ENCODE measurements around the gene CABLES2. TPM values are rescaled to one million over a fixed set of nuclear protein-coding genes. Genes with fewer than 3 reads are reported as not detected.

The CABLES2 gene
- total and polyA plus RNA-seq, 2 of the 4 experiments (the other 2 are of a cell fraction), result 1.4 to 5.1 TPM

GRCh38 chr20:62362991-62363919, 43.8 kb downstream of the CABLES2 start:
- no peak overlapping the region for H2BK5ac ChIP-seq (ENCODE audit: low read depth, low read length, poor library complexity, severe bottlenecking)
- no peak overlapping the region for H3K27ac ChIP-seq (ENCODE audit: insufficient read depth, low read length)
- H3K79me1 ChIP-seq (ENCODE audit: low read depth in 1 of 2, low read length in 2 of 2), result no peaks in the 10 kb centered on the region
- no peak for ATAC-seq (ENCODE audit: low read depth)
- no peak overlapping the region for H2AK9ac ChIP-seq (replicated peaks; ENCODE audit: low read depth, low read length, poor library complexity)
- H3K14ac ChIP-seq (replicated peaks; ENCODE audit: low read depth, low read length), result no peak overlapping the region
- no peak overlapping the region for H4K5ac ChIP-seq (ENCODE audit: low read depth, low read length)
- no peak overlapping the region for H2AFZ ChIP-seq (replicated peaks; ENCODE audit: low read length, poor library complexity)
- no peak overlapping the region for H2BK20ac ChIP-seq (ENCODE audit: low read depth, low read length)
- WGBS, 2 experiments (ENCODE audit: extremely low coverage in 2 of 2, insufficient read length in 1 of 2), result 65% methylated on average over 15 of the region's 20 CpGs; no CpG with 5 or more reads in 1 of the 2 experiments
- H2BK120ac ChIP-seq (ENCODE audit: low read depth, low read length), result no peak overlapping the region
- no peaks in the 10 kb centered on the region for H3K27me3 ChIP-seq (ENCODE audit: control insufficient read depth, insufficient read depth, low read length)
- dilution Hi-C loops (cut with HindIII; ENCODE audit: low sequenced_read_pairs, unreplicated experiment), result no loop called here
- BruUV-seq (replicated peaks), result no TSS peak
- no peak overlapping the region for H3K18ac ChIP-seq (ENCODE audit: low read depth, low read length)
- CTCF ChIA-PET, result interaction anchor here (2.0 kb wide), 1 partner anchor 11 kb away, joined by 6 read pairs; no protein-coding TSS in a partner anchor
- no peak for DNase-seq
- H4K8ac ChIP-seq (ENCODE audit: low read depth in 2 of 2, low read length in 2 of 2), result no peak overlapping the region
- no peak overlapping the region for H2AK5ac ChIP-seq (ENCODE audit: low read depth, low read length)
- peaks cover 4% of the 10 kb centered on the region; the same call in 1 of the 2 replicates for H3K36me3 ChIP-seq (ENCODE audit: control insufficient read depth, insufficient read depth, low read length)
- H3K4me2 ChIP-seq (ENCODE audit: low read depth, low read length), result no peak overlapping the region
- in situ Hi-C loops (cut with MboI; ENCODE audit: low sequenced_read_pairs), result no loop called here
- no peak overlapping the region for H2BK15ac ChIP-seq (ENCODE audit: low read depth, low read length)
- H4K91ac ChIP-seq (ENCODE audit: insufficient read depth, low read depth, low read length), result no peak overlapping the region
- POLR2A ChIA-PET (ENCODE audit: unreplicated experiment), result interaction anchor here (0.6 kb wide), 1 partner anchor 23 kb away, joined by 6 read pairs; the partner anchor contains the start of gene RPS21
- no peak overlapping the region for H3K9ac ChIP-seq (ENCODE audit: low read depth, low read length)
- H3K9me1 ChIP-seq (ENCODE audit: insufficient read depth, low read length), result no peaks in the 10 kb centered on the region
- H3K23ac ChIP-seq (ENCODE audit: low read depth, low read length), result no peak overlapping the region
- intact Hi-C loops (cut with micrococcal nuclease), result no loop called here
- no peaks in the 10 kb centered on the region for H3K9me3 ChIP-seq (ENCODE audit: control insufficient read depth, insufficient read depth, low read length)
- no peak overlapping the region for H3K4me3 ChIP-seq (ENCODE audit: insufficient read depth, low read depth, low read length)
- no peak overlapping the region for H3K4ac ChIP-seq (ENCODE audit: low read depth, low read length)
- H4K20me1 ChIP-seq (ENCODE audit: insufficient read depth, low read length), result peaks cover 18% of the 10 kb centered on the region; the same call in 1 of the 2 replicates
- H3K56ac ChIP-seq (ENCODE audit: extremely low read depth, insufficient read depth, low read length), result no peak overlapping the region
- peaks cover 11% of the 10 kb centered on the region for H3K4me1 ChIP-seq (ENCODE audit: control insufficient read depth, insufficient read depth, low read length)
- TF ChIP-seq MXI1 (IDR thresholded peaks at IDR 0.05; ENCODE audit: borderline replicate concordance, low read depth, low read length), result no peak
- no peak for TF ChIP-seq NFE2L2 (IDR thresholded peaks at IDR 0.05; ENCODE audit: low read depth, low read length)
- no peak for TF ChIP-seq MAZ (IDR thresholded peaks at IDR 0.05; ENCODE audit: borderline replicate concordance, low read depth, low read length)
- TF ChIP-seq CTCF (conservative IDR thresholded peaks at IDR 0.05; ENCODE audit: low read depth, low read length), result no peak
- no peak for TF ChIP-seq CHD1 (IDR thresholded peaks at IDR 0.05; ENCODE audit: low read depth, low read length)
- no peak for TF ChIP-seq RCOR1 (IDR thresholded peaks at IDR 0.05; ENCODE audit: insufficient replicate concordance, low read length)
- no peak for TF ChIP-seq MAFK (IDR thresholded peaks at IDR 0.05; ENCODE audit: low read depth, low read length)
- TF ChIP-seq CEBPB (IDR thresholded peaks at IDR 0.05; ENCODE audit: low read depth, low read length), result no peak
- TF ChIP-seq RFX5 (IDR thresholded peaks at IDR 0.05; ENCODE audit: low read depth, low read length), result no peak
- TF ChIP-seq FOS (IDR thresholded peaks at IDR 0.05; ENCODE audit: low read depth, low read length), result no peak
- TF ChIP-seq USF2 (IDR thresholded peaks at IDR 0.05; ENCODE audit: low read depth, low read length), result no peak
- no peak for TF ChIP-seq SMC3 (IDR thresholded peaks at IDR 0.05; ENCODE audit: low read depth, low read length)
- TF ChIP-seq ELK1 (IDR thresholded peaks at IDR 0.05; ENCODE audit: borderline replicate concordance, low read depth, low read length), result no peak

All from IMR-90 (cell line).